GM19438 (cell line): ENCODE measurements around the gene SYNPR.

Experiments used
- ATAC-seq: cut with Tn5 transposase; IDR thresholded peaks from one replicate; pipeline ENCODE4 v1.9.1; 2021; ENCODE audit warnings: low read depth; ENCODE audit not compliant: unreplicated experiment

The SYNPR gene

DNA sequence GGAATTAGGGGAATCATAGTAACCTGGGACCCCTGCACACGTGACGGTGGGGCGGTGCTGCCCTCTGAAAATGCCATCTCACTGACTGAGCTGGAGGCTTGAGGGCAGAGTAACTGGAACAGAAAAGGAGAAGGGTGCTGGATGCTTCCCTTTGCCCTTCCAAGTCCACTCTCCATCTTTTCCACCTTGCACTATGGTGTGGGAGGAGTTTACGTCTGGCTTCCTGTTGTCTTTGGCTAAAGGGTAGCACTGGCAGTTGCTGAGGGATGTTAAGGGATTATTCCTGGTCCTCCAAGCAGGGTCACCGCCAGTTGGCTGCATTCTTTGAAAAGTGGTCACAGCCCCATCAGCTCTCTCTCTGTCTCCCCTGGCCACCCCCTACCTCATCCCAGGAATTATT is 245.0 kb downstream of the SYNPR start:
- ATAC-seq = no peak

DNA sequence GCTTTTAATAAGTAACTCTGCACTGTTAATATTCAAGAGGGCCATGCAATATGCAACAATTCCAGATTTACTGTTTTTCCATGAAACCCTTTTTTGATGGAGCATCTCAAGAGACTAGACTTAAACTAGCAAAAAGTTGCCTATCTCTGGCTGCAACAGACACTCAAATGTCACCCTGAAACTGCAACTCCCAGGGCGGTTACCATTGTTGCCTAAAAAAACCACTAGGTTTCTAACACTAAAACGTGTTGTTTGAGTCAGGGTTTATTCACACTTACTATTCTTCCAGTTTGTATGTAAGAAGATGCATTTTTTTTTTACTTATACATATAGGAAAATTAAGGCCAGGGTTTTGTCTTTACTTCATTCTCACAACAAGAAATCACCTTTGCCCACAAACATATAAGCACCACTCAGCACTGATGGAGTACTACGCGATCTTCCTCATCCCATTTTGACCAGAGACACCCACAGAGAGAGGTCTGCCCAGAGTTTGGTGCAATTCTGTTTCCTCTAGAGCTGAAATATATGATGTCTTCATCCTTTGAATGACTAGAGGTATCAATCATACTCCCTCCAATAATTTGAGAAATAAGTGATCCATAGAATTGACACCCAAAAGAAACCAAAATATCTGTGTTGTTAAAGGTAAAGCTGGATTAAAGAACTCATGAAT is 250.4 kb downstream of the SYNPR start:
- no peak for ATAC-seq

DNA sequence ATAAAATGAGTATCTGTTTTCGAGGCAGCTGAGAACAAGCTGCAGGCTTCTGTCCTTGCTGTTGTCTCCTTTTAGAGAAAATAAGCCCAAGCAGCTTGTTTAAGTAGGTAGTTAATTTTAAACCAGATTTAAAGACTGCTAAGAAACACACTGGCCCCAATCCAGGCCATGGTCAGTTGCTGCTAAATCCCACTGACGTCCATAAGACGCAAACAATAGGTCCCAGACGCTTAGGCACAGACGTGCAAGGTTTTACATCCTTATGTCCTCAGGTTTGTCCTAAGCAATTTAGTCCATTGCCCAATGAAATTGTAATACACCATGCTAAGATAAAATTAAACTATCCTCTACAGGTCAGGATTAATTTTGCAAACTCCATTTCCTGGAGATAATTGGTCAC is 254.4 kb downstream of the SYNPR start:
- ATAC-seq = no peak

DNA sequence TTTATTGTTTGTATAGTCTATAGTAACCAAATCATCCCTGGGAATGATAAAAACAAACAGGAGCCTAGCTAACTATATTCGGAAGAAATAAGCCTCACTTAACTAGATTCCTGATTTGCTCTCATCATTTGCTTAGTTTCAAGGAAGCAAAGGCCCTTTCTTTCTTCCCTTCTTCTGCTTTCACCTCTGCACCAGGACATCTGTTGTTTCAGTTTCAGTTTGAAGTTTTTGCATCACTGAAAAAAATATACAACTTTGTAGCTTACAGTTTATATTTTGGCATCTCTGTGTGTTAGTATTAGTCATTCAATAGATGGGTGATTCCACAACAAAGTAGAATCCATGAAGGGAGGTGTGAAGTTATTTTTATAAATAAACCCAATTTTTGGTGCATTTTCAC is 260.8 kb downstream of the SYNPR start:
- ATAC-seq = no peak

DNA sequence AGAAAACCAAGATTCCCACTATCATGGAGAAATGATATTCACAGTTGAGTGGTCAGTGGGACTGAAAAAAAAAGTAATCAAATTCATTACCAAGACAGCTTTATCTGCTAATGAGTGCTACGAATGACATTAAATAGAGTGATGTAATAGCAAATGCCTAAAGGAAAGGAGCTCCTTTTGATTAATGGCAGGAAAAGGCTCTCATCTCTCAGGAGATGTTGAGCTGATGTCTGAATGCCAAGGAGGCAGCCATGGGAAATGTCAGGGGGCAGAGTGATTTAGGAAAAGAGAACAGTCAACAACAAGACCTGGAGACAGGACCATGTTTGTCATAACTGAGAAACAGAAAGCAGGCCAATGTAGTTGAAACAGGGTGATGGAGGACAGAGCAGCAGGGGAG is 277.7 kb downstream of the SYNPR start:
- ATAC-seq = no peak

DNA sequence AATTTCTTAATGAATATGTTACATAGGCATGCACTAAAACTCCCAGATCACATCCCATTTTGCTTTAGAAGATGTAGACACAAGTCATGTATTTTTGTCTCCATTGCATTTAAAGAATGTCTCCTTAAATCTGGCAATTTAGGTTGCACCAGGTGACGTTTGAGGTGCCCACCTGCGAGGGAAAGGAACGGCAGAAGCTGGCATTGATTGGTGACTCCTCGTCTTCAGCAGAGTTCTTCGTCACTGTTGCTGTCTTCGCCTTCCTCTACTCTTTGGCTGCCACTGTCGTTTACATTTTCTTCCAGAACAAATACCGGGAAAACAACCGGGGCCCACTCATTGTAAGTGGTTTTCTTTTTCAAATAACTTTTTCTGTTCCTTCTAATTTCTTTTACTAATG is 278.3 kb downstream of the SYNPR start:
- ATAC-seq = no peak

DNA sequence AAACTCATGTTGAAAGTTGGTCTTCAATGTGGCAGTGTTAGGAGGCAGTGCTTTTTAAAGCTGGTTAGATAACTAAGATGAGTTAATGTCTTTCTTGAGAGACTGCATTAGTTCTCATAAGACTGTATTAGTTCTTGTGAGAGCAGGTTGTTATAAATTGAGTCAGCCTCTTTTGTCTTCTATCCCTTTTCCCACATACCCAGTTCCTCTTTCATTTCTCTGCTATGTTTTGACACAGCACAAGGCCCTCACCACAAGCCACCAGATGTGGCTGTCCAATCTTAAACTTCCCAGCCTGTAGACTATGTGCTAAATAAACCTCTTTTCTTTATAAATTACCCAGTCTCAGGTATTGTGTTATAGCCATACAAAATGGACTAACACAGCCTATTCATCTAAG is 279.8 kb downstream of the SYNPR start:
- ATAC-seq = peak; percentile 78

DNA sequence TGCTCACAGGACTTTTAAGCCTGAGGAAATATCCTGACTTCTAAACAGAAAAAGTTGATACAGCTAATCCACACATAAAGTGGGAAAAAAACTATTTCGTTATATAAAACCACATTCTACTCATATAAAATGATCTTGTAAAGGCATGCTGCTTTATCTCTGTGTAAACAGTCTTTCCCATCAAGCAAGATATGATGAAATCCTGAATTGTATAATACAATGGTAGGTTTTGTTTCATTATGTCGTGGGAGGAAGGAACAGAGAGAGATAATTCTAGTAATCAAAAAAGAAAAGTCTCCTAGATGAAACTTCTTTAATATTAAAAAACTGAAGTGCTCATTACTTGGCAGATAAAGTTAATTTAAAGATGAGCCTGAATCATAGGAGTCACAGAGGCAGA is 281.8 kb downstream of the SYNPR start:
- no peak for ATAC-seq

DNA sequence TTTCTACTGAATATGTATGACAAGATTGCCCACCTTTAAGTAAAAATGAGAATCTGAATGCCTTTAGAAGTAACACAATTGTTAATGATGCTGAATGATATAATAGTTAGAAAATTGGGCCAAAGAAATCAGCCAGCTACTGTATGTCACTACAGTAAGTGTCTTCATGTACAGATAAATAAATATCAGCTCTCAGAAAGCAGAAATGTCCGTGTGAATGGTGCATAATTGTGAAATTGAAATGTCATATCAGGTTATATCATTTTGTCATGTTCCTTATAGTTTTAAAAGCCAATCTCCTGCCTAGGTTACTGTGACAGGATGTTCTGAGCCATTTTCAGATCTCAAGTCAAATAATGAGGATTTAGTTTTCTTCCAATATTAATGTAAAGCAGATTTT is 283.8 kb downstream of the SYNPR start:
- ATAC-seq = no peak

DNA sequence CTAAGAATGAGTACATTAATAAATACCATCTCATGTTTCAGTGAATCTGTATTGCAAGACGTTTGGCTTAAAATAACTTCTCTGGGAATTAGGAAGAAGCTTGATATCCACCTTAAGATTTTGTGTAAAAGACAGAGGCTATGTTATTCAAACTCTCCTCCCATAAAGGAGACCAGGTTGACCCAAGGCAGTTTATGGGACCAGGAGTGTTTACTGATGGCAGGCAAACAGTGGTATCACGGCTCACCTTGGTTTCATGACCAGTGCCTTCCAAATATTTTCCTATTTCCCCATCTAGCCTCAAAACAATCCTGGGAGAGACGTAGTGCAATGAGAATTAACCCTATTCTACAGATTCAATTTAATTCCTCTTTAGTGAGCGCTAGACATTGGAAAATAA is 284.2 kb downstream of the SYNPR start:
- no peak for ATAC-seq

DNA sequence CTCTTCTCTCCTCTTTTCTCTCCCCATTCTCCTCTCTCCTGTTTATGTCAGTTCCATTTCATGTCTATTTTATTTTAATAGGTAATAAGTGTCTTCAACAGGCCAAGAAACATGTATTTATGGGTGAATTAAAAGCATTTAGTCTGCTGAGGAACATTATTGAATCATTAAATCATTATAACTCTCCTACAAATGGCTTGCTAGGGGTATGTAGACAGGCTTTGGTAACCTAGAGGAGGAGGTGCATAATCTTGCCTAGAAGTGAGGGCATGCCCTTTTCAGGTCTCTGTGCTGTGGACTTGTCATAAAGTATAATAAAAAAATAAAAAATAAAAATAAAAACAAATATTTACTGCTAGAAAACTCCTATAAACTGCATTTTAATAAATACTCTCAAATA is 285.5 kb downstream of the SYNPR start:
- no peak for ATAC-seq

DNA sequence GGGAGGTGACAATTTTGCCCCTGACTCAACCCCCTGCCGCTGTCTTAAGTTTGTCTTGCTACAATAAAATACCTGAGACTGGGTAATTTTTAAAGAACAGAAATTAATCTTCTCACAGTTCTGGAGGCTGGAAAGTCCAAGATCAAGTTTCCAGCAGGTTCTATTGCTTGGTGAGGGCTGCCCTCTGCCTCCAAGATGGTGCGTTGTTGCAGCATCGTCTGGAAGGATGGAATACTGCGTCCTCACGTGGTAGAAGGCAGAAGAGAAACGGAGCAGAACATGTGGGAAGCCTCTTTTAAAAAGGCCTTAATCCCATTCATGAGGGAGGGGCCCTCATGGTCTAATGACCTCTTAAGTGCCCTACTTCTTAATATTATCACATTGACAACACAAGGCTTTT is 287.1 kb downstream of the SYNPR start:
- no peak for ATAC-seq

DNA sequence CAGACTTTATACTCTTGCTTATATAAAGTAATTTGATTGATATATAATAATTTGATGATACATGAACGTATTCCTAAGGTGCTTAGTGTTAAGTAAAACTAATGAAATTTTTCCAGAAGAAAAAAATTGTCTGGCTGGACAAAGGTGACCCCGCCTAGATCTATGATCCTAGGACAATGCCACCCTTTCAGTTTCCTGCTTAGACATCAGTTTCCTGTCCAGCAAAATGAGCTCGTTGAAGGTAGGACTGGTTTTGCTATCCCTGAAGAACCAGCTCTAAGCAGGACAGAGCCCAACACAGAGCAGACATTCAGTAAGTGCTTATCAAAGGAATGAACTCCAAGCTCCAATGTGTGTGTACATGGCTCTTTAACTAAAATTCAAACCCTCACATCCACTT is 293.6 kb downstream of the SYNPR start:
- no peak for ATAC-seq

DNA sequence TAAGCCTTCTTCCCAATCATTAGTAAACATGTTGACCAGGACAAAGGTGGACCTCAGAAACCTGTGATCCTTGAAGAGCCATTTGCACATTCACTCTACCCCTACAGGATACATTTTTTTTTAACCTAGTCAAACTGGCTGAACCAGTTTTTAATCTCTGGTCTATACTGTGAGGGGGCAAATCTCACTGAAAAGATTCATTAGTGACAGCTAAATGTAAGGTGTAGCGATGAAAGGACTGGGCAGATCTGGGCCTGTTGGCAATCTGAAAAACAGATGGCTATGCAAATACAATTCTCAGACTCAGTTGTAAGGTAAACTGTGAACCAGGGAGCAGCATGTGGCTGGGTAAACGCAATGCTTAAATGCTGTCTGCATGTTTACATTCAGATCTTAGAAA is 298.7 kb downstream of the SYNPR start:
- no peak for ATAC-seq

DNA sequence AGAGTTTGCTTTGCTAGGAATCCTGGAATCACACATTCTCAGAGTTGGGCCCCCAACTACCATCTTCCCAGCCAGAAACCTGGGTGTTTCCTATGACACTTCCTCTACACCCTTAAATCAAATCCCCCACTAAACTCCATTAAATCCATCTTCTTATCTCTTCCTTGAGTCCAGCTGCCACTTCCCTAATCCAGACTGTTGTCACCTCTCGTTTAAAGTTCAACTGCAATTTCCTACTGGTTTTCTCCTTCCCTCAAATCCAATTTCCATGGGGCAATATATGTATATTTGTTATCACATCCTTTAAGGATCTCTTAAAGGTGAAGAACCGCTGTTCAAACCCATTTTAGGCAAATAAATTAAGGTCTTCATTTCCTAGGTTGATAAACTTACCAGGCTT is 300.8 kb downstream of the SYNPR start:
- ATAC-seq = no peak

DNA sequence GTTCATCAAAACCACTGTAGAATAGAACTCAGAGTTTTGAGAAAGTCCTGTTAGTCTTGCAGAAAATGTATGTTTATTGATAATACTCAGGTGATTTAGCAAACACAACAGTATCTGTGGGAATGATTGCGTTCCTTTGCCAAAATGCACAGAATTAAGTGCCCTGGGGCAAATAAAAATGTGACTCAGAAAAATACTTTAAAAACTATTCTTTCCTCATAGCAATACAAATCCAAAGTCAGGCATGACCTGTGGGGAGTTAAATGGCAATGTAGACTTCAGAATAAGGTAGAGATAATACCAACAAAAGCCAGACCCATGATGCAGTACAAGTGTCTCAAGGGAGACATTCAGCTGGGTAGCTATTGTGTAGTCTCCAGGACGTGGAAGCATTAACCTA is 302.0 kb downstream of the SYNPR start:
- ATAC-seq = no peak

DNA sequence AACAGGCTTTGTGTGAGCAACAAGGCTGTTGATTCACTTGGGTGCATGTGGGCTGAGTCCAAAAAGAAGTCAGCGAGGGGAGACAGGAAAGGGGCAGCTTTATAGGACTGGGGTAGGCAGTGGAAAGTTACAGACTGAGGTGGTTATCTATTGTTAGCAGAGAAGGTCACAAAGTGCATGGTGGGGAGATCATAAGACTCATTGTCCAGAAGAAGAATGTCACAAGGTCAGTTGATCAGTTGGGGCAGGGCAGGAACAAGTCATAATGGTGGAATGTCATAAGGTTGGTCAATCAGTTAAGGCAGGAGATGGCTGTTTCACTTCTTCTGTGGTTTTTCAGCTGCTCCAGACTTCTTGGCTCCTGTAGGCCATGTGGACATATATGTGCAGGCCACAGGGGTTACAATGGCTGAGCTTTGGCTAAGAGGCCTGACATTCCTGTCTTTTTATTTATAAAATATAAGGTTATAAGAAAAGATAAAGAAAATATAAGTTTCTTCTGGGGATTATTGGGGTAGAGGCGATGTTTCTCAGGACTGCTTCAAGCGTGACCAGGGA is 304.9 kb downstream of the SYNPR start:
- no peak for ATAC-seq

DNA sequence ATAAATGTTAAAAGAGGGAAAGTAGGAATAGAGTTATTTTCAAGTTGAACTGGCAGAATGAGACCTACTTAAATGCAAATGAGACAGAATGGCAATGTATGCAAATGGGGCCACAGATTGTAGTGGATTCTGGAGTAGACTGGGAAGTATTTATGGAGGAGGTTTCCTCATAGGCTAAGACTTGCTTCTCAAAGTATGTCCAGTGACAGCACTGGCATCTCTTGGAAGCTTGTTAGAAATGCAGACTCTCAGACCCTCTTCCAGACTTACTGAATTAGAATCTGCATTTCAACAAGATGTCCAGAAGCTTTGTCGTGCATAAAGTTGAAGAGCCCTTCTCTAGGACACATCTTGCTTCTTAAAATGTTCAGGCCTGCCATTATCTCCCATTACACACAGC is 306.6 kb downstream of the SYNPR start:
- no peak for ATAC-seq

DNA sequence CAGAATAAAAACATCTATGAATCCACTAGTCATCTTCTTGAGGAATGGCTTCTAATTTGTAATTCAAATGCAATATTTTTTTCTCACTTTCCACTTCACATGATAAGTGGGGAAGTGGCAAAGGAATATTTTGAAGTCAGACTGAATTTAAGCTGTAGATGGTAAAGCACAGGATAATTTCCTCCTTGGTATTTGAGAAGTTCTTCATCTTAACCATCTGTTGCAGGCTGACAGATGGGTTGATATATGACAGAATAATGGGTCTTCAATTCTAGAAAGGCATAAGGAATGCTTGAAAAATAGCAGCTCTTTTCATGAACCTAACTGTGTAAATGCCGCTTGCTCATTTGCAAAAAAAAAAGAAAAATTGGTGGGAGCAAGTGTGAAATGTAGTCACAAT is 307.8 kb downstream of the SYNPR start:
- ATAC-seq = no peak

DNA sequence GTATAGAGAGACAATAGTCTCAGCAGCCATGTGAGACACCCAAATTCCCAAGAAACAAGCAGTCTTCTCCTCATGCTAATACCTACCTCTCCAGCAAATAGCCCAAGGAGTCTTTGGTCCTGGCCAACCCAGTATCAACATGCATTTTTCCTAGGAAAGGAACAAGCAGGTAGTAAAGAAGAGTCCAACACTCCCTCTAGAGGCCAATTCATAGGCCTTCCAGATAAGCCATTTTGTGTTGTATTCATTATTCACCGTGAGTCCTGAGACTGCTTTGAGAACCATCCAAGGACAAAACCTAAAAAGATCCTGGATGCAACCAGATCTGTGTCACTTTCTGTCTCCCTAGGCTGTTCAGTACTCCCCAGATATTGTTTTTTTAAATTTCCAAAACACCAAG is 310.8 kb downstream of the SYNPR start:
- no peak for ATAC-seq

DNA sequence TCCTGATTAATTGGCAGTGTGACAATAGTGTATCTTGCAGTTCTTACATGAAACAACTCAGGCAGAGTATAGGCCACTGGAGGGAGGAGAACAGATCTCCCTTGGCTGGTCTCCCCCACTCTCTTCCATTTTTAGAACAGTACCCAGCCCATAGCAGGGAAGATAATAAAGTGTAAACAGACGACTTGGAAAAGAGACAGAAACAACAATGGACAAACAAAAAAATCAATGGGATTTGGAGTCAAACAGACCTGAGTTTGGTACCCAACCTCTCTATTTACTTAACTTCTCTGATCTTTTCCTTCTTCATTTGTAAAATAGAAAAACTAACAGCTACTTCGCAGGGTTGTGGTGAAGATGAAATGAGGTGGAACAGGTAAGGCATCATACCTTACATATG is 315.7 kb downstream of the SYNPR start:
- ATAC-seq = no peak

DNA sequence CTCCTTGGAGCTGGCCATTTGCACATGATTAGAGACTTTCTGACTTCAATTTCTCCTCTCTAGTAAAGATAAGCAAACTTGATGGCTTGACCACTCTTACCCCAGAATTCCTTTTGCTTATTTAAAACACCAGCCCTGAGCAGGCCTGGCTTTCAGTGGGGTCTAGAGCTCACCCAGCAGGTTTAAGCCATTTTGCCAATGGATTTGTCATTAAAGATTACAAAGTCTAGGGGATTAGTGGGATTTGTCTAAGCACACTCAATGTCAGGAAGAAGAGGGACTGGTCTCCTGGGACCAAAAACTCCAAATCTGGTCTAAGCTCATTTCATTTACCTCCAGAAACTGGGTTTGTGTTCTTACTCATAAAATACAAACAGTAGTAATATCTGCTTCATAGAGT is 317.1 kb downstream of the SYNPR start:
- no peak for ATAC-seq

DNA sequence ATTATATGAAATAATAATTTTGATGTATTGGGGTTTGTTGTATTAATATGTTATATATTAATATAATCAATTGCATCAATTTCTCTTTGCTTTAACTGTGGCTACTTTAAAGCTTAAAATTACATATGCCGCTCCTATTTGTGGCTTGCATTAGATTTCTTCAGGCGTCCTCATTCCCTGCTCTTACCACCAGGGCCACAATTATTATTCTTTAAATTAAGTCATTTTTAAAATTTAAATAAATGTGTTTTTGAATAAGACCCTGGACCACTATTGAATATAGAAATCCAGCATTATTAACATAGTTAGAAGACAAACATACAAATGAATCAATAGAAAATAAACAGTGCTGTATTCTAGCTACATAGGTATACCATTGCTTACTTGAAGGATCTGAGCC is 318.9 kb downstream of the SYNPR start:
- no peak for ATAC-seq
